ENCODE measurements around the gene NLGN1. TPM values are rescaled to one million over a fixed set of nuclear protein-coding genes. Genes with fewer than 3 reads are reported as not detected.

Gene NLGN1
- total RNA-seq, 1 experiment from 2014 or later = not detected

DNA sequence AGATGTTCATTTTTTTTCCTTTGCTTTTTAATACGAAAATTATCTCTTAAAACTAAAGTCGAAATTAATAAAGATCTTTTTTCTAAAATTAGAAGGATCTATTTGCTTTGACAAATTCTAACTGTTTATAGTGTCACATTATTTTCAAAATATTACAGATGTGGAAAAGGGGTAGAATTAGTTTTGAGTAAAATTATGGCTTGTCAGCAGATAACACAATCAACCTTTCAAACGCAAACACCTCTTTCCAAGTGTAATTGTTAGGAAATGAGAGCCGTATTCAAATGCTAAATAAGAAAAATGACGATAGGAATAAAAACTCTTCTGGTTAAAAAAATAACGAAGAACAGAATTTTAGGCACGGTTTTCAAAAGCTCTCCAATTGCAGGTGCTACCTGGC, 704.7 kb downstream of the NLGN1 start:
- intact Hi-C loops (cut with micrococcal nuclease) = no loop called here
- H3K9me3 Mint-ChIP-seq (ENCODE audit: unreplicated experiment) = no peaks in the 10 kb centered on the region
- CTCF ChIA-PET = interaction anchor here (0.9 to 1.2 kb wide), 2 partner anchors 13 to 712 kb away, joined by 3 read pairs; no protein-coding TSS in a partner anchor
- H3K27me3 Mint-ChIP-seq (ENCODE audit: insufficient read depth, unreplicated experiment) = no peaks in the 10 kb centered on the region
- no peaks in the 10 kb centered on the region for H3K36me3 Mint-ChIP-seq (ENCODE audit: insufficient read depth, unreplicated experiment)
- POLR2A ChIA-PET = no interaction called here
- DNase-seq (ENCODE audit: unreplicated experiment) = no peak
- no peaks in the 10 kb centered on the region for H3K4me1 Mint-ChIP-seq (ENCODE audit: insufficient read depth, unreplicated experiment)
- TF ChIP-seq, protein P1, sequence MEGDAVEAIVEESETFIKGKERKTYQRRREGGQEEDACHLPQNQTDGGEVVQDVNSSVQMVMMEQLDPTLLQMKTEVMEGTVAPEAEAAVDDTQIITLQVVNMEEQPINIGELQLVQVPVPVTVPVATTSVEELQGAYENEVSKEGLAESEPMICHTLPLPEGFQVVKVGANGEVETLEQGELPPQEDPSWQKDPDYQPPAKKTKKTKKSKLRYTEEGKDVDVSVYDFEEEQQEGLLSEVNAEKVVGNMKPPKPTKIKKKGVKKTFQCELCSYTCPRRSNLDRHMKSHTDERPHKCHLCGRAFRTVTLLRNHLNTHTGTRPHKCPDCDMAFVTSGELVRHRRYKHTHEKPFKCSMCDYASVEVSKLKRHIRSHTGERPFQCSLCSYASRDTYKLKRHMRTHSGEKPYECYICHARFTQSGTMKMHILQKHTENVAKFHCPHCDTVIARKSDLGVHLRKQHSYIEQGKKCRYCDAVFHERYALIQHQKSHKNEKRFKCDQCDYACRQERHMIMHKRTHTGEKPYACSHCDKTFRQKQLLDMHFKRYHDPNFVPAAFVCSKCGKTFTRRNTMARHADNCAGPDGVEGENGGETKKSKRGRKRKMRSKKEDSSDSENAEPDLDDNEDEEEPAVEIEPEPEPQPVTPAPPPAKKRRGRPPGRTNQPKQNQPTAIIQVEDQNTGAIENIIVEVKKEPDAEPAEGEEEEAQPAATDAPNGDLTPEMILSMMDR (IDR thresholded peaks at IDR 0.05; ENCODE audit: unreplicated experiment) = no peak
- no peak overlapping the region for H3K27ac Mint-ChIP-seq (ENCODE audit: low read depth, unreplicated experiment)
- no TSS peak for BruUV-seq (replicated peaks)
- H3K4me3 Mint-ChIP-seq (ENCODE audit: unreplicated experiment) = no peak overlapping the region

DNA sequence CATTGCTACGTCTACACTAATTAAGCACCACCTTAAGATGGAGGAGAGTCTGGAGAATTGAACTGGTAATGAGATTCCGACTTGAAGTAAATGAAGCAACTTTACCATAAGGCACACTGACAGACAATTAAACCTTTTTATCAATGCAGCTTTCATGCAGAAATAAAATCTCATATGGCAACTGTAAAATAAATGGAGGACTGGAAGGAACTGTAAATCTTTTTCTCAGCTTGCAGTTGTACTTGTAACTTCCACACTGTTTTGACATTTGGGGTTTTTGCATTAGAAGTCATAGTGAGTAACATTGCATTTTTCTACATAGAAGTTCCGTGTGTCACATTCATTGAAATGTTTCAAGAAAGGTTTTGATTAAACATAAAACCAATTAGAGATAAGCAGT, 705.3 kb downstream of the NLGN1 start:
- Mint-ChIP-seq H3K4me3 (ENCODE audit: unreplicated experiment) (no peak overlapping the region), H3K27me3 (ENCODE audit: insufficient read depth, unreplicated experiment) (no peaks in the 10 kb centered on the region), H3K4me1 (ENCODE audit: insufficient read depth, unreplicated experiment) (no peaks in the 10 kb centered on the region), H3K36me3 (ENCODE audit: insufficient read depth, unreplicated experiment) (no peaks in the 10 kb centered on the region), H3K9me3 (ENCODE audit: unreplicated experiment) (no peaks in the 10 kb centered on the region), H3K27ac (ENCODE audit: low read depth, unreplicated experiment) (no peak overlapping the region)
- no peak for DNase-seq (ENCODE audit: unreplicated experiment)
- BruUV-seq (replicated peaks) = no TSS peak
- TF ChIP-seq, protein P1 (IDR thresholded peaks at IDR 0.05; ENCODE audit: unreplicated experiment) = no peak
- ChIA-PET CTCF (interaction anchor here (0.7 to 0.9 kb wide), 2 partner anchors 237 to 713 kb away, joined by 3 read pairs; no protein-coding TSS in a partner anchor), POLR2A (no interaction called here)
- intact Hi-C loops (cut with micrococcal nuclease) = no loop called here

DNA sequence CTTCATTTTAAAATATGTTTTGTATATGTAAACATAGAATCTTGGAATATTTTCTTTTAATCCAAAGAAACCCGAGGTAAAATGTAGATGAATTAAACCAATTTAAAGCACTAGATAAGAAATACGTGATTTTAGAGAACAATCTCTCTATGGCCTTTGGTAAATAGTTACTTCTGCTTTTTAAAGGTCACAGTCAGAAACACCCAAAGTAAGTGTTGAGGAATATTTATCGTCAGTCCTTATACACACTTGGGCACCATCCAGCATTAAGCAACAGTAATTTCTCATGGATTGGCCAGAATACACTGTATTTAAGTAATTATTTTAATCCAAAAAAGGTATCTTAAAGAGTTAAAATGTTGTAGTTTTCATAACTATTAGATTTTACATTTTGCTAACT, 713.2 kb downstream of the NLGN1 start:
- intact Hi-C loops (cut with micrococcal nuclease) = no loop called here
- ChIA-PET POLR2A (no interaction called here), CTCF (interaction anchor here (0.9 kb wide), 1 partner anchor 136 kb away, joined by 3 read pairs; no protein-coding TSS in a partner anchor)
- Mint-ChIP-seq H3K27me3 (ENCODE audit: insufficient read depth, unreplicated experiment) (no peaks in the 10 kb centered on the region), H3K4me1 (ENCODE audit: insufficient read depth, unreplicated experiment) (no peaks in the 10 kb centered on the region), H3K9me3 (ENCODE audit: unreplicated experiment) (no peaks in the 10 kb centered on the region), H3K4me3 (ENCODE audit: unreplicated experiment) (no peak overlapping the region), H3K27ac (ENCODE audit: low read depth, unreplicated experiment) (no peak overlapping the region), H3K36me3 (ENCODE audit: insufficient read depth, unreplicated experiment) (no peaks in the 10 kb centered on the region)
- no TSS peak for BruUV-seq (replicated peaks)
- TF ChIP-seq, protein P1 (IDR thresholded peaks at IDR 0.05; ENCODE audit: unreplicated experiment) = no peak
- DNase-seq (ENCODE audit: unreplicated experiment) = no peak

DNA sequence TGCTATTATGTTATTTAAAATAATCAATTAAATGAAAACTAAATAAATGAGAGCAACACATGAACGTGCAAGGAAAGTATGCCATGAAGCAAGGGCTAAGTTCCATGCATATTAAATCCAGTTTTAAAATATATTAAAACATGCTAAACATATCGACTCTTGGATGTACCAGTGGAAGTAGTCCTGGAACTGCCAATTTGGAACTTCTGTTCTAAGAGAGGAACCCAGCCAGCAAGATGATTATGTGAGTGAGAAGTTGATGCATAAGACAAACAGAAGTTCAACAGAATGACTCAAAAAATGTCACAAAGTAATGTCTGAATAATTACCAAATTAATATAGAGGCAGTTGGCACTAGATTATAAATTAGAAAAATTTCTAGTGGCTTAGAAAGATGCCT, 714.2 kb downstream of the NLGN1 start:
- CTCF ChIA-PET = no interaction called here
- H3K9me3 Mint-ChIP-seq (ENCODE audit: unreplicated experiment) = no peaks in the 10 kb centered on the region
- POLR2A ChIA-PET = no interaction called here
- no peak overlapping the region for H3K27ac Mint-ChIP-seq (ENCODE audit: low read depth, unreplicated experiment)
- no peak overlapping the region for H3K4me3 Mint-ChIP-seq (ENCODE audit: unreplicated experiment)
- no peaks in the 10 kb centered on the region for H3K4me1 Mint-ChIP-seq (ENCODE audit: insufficient read depth, unreplicated experiment)
- intact Hi-C loops (cut with micrococcal nuclease) = no loop called here
- H3K36me3 Mint-ChIP-seq (ENCODE audit: insufficient read depth, unreplicated experiment) = no peaks in the 10 kb centered on the region
- H3K27me3 Mint-ChIP-seq (ENCODE audit: insufficient read depth, unreplicated experiment) = no peaks in the 10 kb centered on the region
- DNase-seq (ENCODE audit: unreplicated experiment) = no peak
- no TSS peak for BruUV-seq (replicated peaks)
- TF ChIP-seq, protein P1 (IDR thresholded peaks at IDR 0.05; ENCODE audit: unreplicated experiment) = no peak

Data from MCF 10A (cell line).